Activated CD4-positive, alpha-beta T cell treated with anti-CD3 and anti-CD28 coated beads for 36 hours (primary cell): ENCODE measurements around the gene MT1B. TPM values are rescaled to one million over a fixed set of nuclear protein-coding genes. Genes with fewer than 3 reads are reported as not detected.
"Not testable (repeated sequence)": the region's sequence is repeated elsewhere in the genome, so short reads cannot be mapped to it uniquely, and the experiment has no call there.

Source experiments
- ATAC-seq: fragments of 200-7000 bp; cut with Tn5 transposase; one replicate; pipeline ENCODE4 v1.10.0; 2021; ENCODE audit warnings: mild to moderate bottlenecking, moderate library complexity
- CTCF ChIA-PET: fragments of 350-600 bp; sonication (Branson Sonifier 250); formaldehyde crosslinking; loops from one replicate; lab custom pipeline; 2021; ENCODE audit warnings: antibody characterized with exemption; lab: Charles Lee
- POLR2A ChIA-PET: fragments of 350-600 bp; sonication (Branson Sonifier 250); formaldehyde crosslinking; loops from one replicate; lab custom pipeline; 2021; ENCODE audit warnings: antibody characterized with exemption, inconsistent platforms; lab: Charles Lee
- DNase-seq: peaks from one replicate; pipeline ENCODE4 v3.0.0-alpha.2; 2020
- H3K27ac Mint-ChIP-seq: one replicate; pipeline ENCODE4 v1.8.0; 2021; ENCODE audit warnings: mixed read lengths
- H3K27me3 Mint-ChIP-seq: one replicate; pipeline ENCODE4 v1.8.0; 2021; ENCODE audit warnings: mixed read lengths
- H3K36me3 Mint-ChIP-seq: one replicate; pipeline ENCODE4 v1.8.0; 2021; ENCODE audit warnings: low read depth, mixed read lengths
- H3K4me1 Mint-ChIP-seq: one replicate; pipeline ENCODE4 v1.8.0; 2021; ENCODE audit warnings: mixed read lengths
- H3K4me3 Mint-ChIP-seq: one replicate; pipeline ENCODE4 v1.8.0; 2021; ENCODE audit warnings: mild to moderate bottlenecking, moderate library complexity, mixed read lengths
- H3K9me3 Mint-ChIP-seq: one replicate; pipeline ENCODE4 v1.8.0; 2021; ENCODE audit warnings: low read depth, mixed read lengths
- intact Hi-C, 2 experiments: fragments of 100-400 bp; cut with DNase I in 1 of 2; cut with micrococcal nuclease in 1 of 2; formaldehyde crosslinking; loops; one replicate each; pipeline versions ENCODE4 v1.14.2 to v1.15.1; 2022 to 2024; cut with DNase I, micrococcal nuclease
- total RNA-seq, 2 experiments: library from RNA; stranded (reverse); gene quantifications; one replicate each; pipeline ENCODE4 v1.2.3, GENCODE V29; 2021

MT1B gene
- total RNA-seq, 2 experiments from 2014 or later = not detected

DNA sequence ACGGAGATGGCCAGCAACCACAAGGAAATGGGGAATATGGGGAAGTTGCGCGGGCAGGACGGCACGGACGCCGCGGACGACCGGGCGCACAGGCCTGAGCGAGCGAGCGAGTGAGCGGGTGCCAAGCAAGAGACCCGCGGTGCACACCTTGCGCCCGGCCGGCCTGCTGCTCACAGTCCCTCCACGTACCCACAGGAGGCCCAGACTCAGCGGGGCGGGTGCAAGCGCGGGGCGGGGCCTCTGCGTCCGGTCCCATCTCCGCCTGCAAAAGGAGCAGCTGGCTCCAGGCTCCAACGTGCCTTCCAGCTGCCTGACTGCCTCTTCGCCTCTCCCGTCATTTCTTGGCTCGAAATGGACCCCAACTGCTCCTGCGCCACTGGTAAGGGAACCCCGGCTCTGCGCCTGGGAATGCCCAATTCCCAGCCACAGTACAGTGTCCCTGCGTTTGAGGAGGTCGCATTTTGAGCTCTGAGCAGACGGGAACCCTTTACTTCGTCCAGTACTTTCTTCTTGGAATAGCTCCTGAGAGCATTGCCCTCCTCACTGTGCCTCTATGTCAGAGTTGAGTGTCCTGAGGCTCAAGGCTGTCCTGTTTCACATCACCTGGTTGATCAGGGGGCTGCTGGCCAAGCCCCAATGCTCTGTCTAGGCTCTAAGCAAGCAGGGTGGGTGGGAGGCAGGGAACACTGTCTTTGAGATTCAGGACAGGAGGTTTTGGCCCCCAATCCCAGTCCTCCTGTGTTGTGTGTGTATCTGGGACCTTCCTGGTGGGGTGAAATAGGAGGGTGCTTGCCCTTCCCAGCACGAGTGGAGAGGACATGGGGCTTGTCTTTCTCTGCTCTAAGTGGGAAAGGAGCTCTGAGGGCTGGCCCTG, 34.2 kb upstream of the MT1B start:
- Mint-ChIP-seq H3K4me3 (peak overlapping the region; percentile 61), H3K9me3 (no peaks in the 10 kb centered on the region), H3K36me3 (no peaks in the 10 kb centered on the region), H3K27me3 (peaks cover 11% of the 10 kb centered on the region), H3K27ac (no peak overlapping the region), H3K4me1 (peaks cover 45% of the 10 kb centered on the region)
- ChIA-PET CTCF (interaction anchor here (0.7 to 1.2 kb wide), 5 partner anchors 8 to 84 kb away, joined by 3 to 4 read pairs (median 3); partner anchors contain the start of gene MT2A), POLR2A (interaction anchor here (0.6 to 1.6 kb wide), 5 partner anchors 8 to 98 kb away, joined by 3 to 5 read pairs (median 4); partner anchors contain the start of genes MT1E and MT2A)
- peak; percentile 69 for ATAC-seq
- DNase-seq = peak; percentile 83
- intact Hi-C loops = loop anchor here in 1 of 2 experiments (10.0 kb wide), 1 partner anchor 567 kb away; the partner anchor contains the start of genes PSME3IP1 and RSPRY1

GRCh38 chr16:56618138-56618537, 33.5 kb upstream of the MT1B start:
- peaks cover 11% of the 10 kb centered on the region for H3K27me3 Mint-ChIP-seq
- no peaks in the 10 kb centered on the region for H3K36me3 Mint-ChIP-seq
- no peak overlapping the region for H3K27ac Mint-ChIP-seq
- intact Hi-C loops = loop anchor here in 1 of 2 experiments (10.0 kb wide), 1 partner anchor 567 kb away; the partner anchor contains the start of genes PSME3IP1 and RSPRY1
- ChIA-PET CTCF (interaction anchor here (0.7 to 1.2 kb wide), 4 partner anchors 9 to 17 kb away, joined by 3 to 4 read pairs (median 3); partner anchors contain the start of gene MT2A), POLR2A (interaction anchor here (1.1 to 1.6 kb wide), 2 partner anchors 7 to 10 kb away, joined by 4 to 5 read pairs; partner anchors contain the start of genes MT1E and MT2A)
- peak overlapping the region; percentile 61 for H3K4me3 Mint-ChIP-seq
- DNase-seq = no peak
- ATAC-seq = no peak
- no peaks in the 10 kb centered on the region for H3K9me3 Mint-ChIP-seq
- peaks cover 41% of the 10 kb centered on the region for H3K4me1 Mint-ChIP-seq

DNA sequence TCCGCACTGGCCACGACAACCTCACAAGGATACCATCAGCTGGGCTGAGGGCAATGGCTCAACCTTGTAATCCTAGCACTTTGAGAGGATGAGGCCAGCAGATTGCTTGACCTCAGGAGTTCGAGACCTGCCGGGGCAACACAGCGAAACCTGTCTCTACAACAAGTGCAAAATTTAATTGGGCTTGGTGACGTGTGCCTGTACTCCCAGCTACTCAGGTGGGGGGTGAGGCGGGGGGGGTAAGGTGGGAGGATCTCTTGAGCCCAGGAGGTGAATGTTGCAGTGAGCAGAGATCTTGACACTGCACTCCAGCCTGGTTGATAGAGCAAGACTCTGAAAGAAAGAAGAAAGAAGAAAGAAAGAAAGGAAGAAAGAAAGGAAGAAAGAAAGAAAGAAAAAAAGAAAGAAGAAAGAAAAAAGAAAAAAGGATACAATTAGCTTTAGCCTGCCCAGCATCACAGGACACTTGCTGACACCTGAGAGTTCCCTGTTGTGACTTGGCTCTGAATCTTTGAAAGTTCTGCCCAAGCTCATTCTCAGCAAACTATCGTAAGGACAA, 31.3 kb upstream of the MT1B start:
- H3K4me1 Mint-ChIP-seq = peaks cover 25% of the 10 kb centered on the region
- CTCF ChIA-PET = interaction anchor here (0.7 to 0.9 kb wide), 2 partner anchors 8 to 317 kb away, joined by 3 read pairs; no protein-coding TSS in a partner anchor
- POLR2A ChIA-PET = no interaction called here

GRCh38 chr16:56621665-56622445, 29.8 kb upstream of the MT1B start:
- intact Hi-C loops, ATAC-seq, H3K27ac Mint-ChIP-seq, H3K9me3 Mint-ChIP-seq, H3K36me3 Mint-ChIP-seq, H3K4me3 Mint-ChIP-seq, DNase-seq, POLR2A ChIA-PET: not testable (repeated sequence)
- CTCF ChIA-PET = interaction anchor here (0.6 to 1.1 kb wide), 3 partner anchors 13 to 106 kb away, joined by 3 to 5 read pairs (median 3); no protein-coding TSS in a partner anchor
- H3K4me1 Mint-ChIP-seq = peaks cover 23% of the 10 kb centered on the region
- H3K27me3 Mint-ChIP-seq = peaks cover 27% of the 10 kb centered on the region

More for the DNA sequence above, 31.3 kb upstream of the MT1B start:
- no peak overlapping the region for H3K4me3 Mint-ChIP-seq
- no peak for DNase-seq
- intact Hi-C loops = no loop called here
- no peak for ATAC-seq
- no peak overlapping the region for H3K27ac Mint-ChIP-seq
- H3K36me3 Mint-ChIP-seq = no peaks in the 10 kb centered on the region
- H3K27me3 Mint-ChIP-seq = peaks cover 19% of the 10 kb centered on the region
- no peaks in the 10 kb centered on the region for H3K9me3 Mint-ChIP-seq

DNA sequence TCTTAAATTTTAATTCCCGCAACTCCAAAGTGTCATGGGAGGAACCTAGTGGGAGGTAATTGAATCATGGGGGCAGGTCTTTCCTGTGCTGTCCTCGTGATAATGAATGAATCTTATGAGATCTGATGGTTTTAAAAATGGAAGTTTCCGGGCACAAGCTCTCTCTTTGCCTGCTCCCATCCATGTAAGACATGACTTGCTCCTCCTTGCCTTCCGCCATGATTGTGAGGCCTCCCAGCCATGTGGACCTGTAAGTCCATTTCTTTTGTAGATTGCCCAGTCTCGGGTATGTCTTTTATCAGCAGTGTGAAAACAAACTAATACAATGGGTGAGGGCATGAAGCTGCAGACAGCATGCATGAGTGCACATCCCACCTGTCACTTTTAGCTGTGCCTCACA, 28.5 kb upstream of the MT1B start:
- H3K4me1 Mint-ChIP-seq = peaks cover 14% of the 10 kb centered on the region
- H3K4me3 Mint-ChIP-seq, intact Hi-C loops, DNase-seq, H3K27ac Mint-ChIP-seq, ATAC-seq, H3K36me3 Mint-ChIP-seq, H3K9me3 Mint-ChIP-seq: not testable (repeated sequence)
- H3K27me3 Mint-ChIP-seq = peaks cover 25% of the 10 kb centered on the region
- ChIA-PET POLR2A (interaction anchor here (0.6 to 1.1 kb wide), 3 partner anchors 13 to 563 kb away, joined by 3 to 4 read pairs (median 3); partner anchors contain the start of genes PSME3IP1 and RSPRY1), CTCF (interaction anchor here (1.0 to 1.7 kb wide), 5 partner anchors 9 to 81 kb away, joined by 3 to 6 read pairs (median 4); no protein-coding TSS in a partner anchor)

GRCh38 chr16:56623637-56624036, 28.0 kb upstream of the MT1B start:
- peaks cover 23% of the 10 kb centered on the region for H3K27me3 Mint-ChIP-seq
- DNase-seq = no peak
- no peaks in the 10 kb centered on the region for H3K36me3 Mint-ChIP-seq
- intact Hi-C loops = loop anchor here in 1 of 2 experiments (2.0 kb wide), 2 partner anchors 19 to 45 kb away; partner anchors contain the start of genes MT1G and MT1H
- no peak overlapping the region for H3K27ac Mint-ChIP-seq
- H3K4me1 Mint-ChIP-seq = peaks cover 14% of the 10 kb centered on the region
- no peak overlapping the region for H3K4me3 Mint-ChIP-seq
- H3K9me3 Mint-ChIP-seq = no peaks in the 10 kb centered on the region
- no peak for ATAC-seq
- ChIA-PET POLR2A (interaction anchor here (0.6 to 1.1 kb wide), 3 partner anchors 13 to 562 kb away, joined by 3 to 4 read pairs (median 3); partner anchors contain the start of genes PSME3IP1 and RSPRY1), CTCF (interaction anchor here (0.7 to 1.7 kb wide), 6 partner anchors 9 to 80 kb away, joined by 3 to 6 read pairs (median 4); no protein-coding TSS in a partner anchor)

DNA sequence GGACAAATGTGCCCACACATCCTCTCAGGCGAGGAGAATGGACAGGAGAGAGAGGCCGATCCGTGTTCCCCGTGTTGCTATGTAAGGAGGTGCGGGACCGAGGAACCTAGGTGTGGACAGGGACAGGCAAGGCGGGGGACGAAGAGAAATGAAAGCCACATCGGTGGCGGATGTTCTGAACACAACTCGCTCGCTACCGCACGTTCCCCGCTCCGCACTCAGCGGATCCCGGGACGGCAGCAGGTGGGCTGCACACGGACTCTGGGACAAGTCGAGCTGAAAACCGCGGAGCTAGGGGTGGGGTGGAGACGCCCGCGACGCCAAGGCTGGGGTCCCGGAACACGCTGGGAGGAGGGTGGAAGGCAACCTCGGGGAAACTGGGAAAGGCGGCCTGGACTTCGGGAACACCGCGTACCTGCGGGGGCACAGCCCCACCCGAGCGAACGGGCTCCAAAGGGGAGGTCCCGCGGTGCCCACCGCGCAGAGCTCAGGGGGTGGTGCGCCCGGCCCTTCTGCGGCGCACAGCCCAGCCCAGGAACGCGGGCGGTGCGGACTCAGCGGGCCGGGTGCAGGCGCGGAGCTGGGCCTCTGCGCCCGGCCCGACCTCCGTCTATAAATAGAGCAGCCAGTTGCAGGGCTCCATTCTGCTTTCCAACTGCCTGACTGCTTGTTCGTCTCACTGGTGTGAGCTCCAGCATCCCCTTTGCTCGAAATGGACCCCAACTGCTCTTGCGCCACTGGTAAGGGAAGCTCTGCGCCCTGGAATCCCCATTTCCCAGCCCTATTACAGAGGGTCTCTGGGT, 26.3 kb upstream of the MT1B start, which contains the start of gene MT1E:
MT1E (plus strand) TSS at position 642 of the 803 bp plus-strand sequence; CDS start at position 713, 71 bp downstream.
- Mint-ChIP-seq H3K4me1 (peaks cover 14% of the 10 kb centered on the region), H3K4me3 (peak within 1 kb of the TSS; percentile 71), H3K9me3 (no peaks in the 10 kb centered on the region), H3K27me3 (peaks cover 26% of the 10 kb centered on the region), H3K36me3 (no peaks in the 10 kb centered on the region), H3K27ac (peak within 1 kb of the TSS; percentile 79)
- ChIA-PET POLR2A (interaction anchor here (0.7 to 3.0 kb wide), 8 partner anchors 8 to 57 kb away, joined by 3 to 31 read pairs (median 5); partner anchors contain the start of genes MT1F, MT1X and MT2A), CTCF (interaction anchor here (0.6 to 1.2 kb wide), 6 partner anchors 10 to 37 kb away, joined by 3 to 9 read pairs (median 5); partner anchors contain the start of gene MT2A)
- DNase-seq (peak; percentile 82), ATAC-seq (peak; percentile 88)
- intact Hi-C loops = loop anchor here (1.0 to 2.0 kb wide), 7 partner anchors 16 to 57 kb away; partner anchors contain the start of genes MT1F (in 1 of the 2), MT1G (in 1 of the 2), MT1H (in 1 of the 2) and MT1X (in 1 of the 2)

GRCh38 chr16:56625943-56626654, 25.6 kb upstream of the MT1B start:
- Mint-ChIP-seq H3K27ac (peak overlapping the region; percentile 55), H3K4me1 (peaks cover 14% of the 10 kb centered on the region)

More at GRCh38 chr16:56625943-56626654, 25.6 kb upstream of the MT1B start:
- H3K9me3 Mint-ChIP-seq = no peaks in the 10 kb centered on the region
- intact Hi-C loops = loop anchor here (1.0 to 2.0 kb wide), 7 partner anchors 17 to 56 kb away; partner anchors contain the start of genes MT1F (in 1 of the 2), MT1G (in 1 of the 2), MT1H (in 1 of the 2) and MT1X (in 1 of the 2)
- CTCF ChIA-PET = interaction anchor here (0.7 to 1.2 kb wide), 5 partner anchors 15 to 37 kb away, joined by 3 to 9 read pairs (median 6); partner anchors contain the start of gene MT2A
- POLR2A ChIA-PET = interaction anchor here (0.7 to 3.0 kb wide), 8 partner anchors 8 to 56 kb away, joined by 3 to 31 read pairs (median 5); partner anchors contain the start of genes MT1F, MT1X and MT2A
- ATAC-seq = peak; percentile 28
- no peaks in the 10 kb centered on the region for H3K36me3 Mint-ChIP-seq
- H3K4me3 Mint-ChIP-seq = peak overlapping the region; percentile 71
- DNase-seq = peak; percentile 29
- peaks cover 31% of the 10 kb centered on the region for H3K27me3 Mint-ChIP-seq
